ENCODE data around the gene RAET1G.
"Not testable (repeated sequence)": the region's sequence is repeated elsewhere in the genome, so short reads cannot be mapped to it uniquely, and the experiment has no call there.

The RAET1G gene

DNA sequence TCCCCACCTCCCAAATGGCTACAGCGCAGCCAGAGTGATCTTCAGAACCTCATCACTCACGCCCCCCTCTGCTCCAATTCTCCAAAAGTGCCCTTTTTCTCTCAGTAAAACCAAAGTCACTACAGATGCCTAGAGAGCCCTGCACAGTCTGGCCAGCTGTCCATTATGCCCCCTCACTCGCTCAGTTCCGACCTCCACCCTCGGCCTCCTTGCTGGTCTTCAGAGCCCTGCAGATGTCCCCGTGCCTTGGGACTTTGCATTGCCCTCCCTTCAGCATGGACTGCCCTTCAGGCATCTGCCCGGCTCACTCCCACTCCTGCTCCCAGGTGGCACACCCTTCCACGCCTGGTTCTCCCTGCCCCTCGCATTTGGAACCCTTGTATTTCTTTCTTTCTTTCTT is 24.0 kb downstream of the RAET1G start:
- no peak overlapping the region for H3K27ac ChIP-seq
- TF ChIP-seq ZFX (IDR thresholded peaks at IDR 0.05), result no peak
- TF ChIP-seq, protein P1, sequence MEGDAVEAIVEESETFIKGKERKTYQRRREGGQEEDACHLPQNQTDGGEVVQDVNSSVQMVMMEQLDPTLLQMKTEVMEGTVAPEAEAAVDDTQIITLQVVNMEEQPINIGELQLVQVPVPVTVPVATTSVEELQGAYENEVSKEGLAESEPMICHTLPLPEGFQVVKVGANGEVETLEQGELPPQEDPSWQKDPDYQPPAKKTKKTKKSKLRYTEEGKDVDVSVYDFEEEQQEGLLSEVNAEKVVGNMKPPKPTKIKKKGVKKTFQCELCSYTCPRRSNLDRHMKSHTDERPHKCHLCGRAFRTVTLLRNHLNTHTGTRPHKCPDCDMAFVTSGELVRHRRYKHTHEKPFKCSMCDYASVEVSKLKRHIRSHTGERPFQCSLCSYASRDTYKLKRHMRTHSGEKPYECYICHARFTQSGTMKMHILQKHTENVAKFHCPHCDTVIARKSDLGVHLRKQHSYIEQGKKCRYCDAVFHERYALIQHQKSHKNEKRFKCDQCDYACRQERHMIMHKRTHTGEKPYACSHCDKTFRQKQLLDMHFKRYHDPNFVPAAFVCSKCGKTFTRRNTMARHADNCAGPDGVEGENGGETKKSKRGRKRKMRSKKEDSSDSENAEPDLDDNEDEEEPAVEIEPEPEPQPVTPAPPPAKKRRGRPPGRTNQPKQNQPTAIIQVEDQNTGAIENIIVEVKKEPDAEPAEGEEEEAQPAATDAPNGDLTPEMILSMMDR (conservative IDR thresholded peaks at IDR 0.05), result no peak

DNA sequence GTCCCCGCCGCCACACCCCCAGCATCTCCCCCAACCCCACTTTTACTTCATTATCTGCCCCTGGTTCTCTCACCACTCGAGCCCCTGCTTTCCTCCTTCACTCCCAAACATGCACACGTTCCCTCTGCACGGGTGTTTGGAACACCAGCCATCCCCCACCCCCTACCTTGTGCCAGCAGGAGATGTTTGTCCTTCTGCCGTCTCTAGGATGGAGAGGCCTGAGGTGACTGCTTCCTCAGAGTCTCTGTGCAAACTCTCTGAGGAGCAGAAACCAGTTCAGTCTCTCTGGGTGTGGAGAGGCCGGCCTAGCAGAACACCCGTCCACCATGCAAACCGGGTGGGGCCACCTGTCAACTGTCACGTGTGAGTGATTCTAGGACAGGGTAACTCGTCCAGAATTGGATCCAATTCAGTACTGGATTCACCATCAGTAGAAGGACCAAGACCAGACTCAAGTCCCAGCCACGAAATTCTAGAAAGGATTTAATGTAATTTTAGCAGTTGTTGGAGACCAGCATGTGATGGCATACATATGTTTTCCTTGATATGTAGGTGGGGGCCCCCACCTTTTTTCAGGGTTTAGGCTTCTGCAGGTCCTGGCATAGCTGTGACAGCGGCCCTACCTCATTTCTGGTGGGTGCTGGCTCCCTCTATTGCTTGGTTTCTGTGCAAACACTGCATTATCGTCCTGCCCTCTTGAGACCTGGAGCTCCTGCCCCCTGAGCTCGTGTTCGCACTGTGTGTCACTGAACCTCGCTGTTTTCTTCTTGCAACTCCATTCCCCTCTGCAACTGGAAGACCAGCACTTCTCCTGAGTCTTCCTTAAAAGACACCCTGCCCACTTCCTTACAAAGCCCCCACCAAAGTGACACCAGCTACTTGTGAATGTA is 24.8 kb downstream of the RAET1G start, which contains the start of gene RAET1E:
RAET1E (minus strand) TSS at position 259 of the 890 bp plus-strand sequence. CDS start 7,212 bp downstream, outside the sequence.
- H3K27ac ChIP-seq, result peak within 1 kb of the TSS; percentile 9
- no peak for TF ChIP-seq ZFX (IDR thresholded peaks at IDR 0.05)
- TF ChIP-seq, protein P1 (conservative IDR thresholded peaks at IDR 0.05), result no peak

DNA sequence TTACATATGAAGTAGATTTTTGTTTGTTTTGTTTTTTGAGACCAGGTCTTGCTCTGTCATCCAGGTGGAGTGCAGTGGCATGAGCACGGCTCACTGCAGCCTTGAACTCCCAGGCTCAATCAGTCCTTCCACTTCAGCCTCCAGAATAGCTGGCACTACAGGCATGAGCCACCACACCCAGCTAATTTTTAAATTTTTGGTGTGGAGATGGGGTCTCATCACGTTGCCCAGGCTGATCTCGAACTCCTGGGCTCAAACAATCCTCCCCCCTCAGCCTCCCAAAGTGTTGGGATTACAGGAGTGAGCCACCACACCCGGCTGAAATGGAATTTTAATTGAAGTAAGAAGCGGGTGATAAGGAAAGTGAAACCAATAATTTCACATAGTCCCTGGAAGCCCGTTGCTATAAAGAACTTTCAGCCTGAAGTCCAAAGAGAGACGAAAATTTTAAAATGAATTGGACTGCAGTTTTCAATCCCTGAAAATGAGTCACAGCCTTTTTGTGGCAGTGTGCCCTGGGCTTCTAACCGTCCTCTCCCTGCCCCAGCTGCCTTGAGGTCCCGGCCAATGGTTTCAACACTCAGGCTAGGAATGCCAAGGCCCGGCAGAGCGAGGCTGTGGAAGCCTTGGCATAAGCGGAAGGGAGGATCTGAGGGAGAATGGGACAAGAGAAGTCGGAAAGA is 25.8 kb downstream of the RAET1G start:
- peak overlapping the region; percentile 9 for H3K27ac ChIP-seq
- TF ChIP-seq, protein P1 (conservative IDR thresholded peaks at IDR 0.05), result no peak
- TF ChIP-seq ZFX (IDR thresholded peaks at IDR 0.05), result no peak

DNA sequence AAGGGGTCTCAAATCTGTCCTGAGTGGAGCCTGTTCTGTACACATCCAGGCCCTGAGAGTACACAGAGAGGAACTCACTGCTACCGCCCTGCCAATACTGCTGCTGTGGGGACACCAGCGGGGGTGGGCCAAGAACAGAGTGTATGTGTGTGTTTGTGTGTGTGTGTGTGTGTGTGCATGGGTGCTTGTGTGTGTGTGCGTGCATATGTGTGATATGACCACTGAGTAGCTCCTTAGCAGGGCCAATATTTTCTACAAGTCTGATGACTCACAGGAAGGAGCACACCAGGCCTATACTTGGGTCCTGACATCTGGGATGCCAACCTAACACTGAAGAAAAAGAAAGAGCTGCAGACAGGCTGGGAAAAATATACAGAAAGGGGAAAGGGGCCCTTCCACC is 26.4 kb downstream of the RAET1G start:
- TF ChIP-seq, protein P1 (conservative IDR thresholded peaks at IDR 0.05), result no peak
- TF ChIP-seq ZFX (IDR thresholded peaks at IDR 0.05), result no peak
- peak overlapping the region; percentile 19; the same call in 1 of the 2 replicates for H3K27ac ChIP-seq

DNA sequence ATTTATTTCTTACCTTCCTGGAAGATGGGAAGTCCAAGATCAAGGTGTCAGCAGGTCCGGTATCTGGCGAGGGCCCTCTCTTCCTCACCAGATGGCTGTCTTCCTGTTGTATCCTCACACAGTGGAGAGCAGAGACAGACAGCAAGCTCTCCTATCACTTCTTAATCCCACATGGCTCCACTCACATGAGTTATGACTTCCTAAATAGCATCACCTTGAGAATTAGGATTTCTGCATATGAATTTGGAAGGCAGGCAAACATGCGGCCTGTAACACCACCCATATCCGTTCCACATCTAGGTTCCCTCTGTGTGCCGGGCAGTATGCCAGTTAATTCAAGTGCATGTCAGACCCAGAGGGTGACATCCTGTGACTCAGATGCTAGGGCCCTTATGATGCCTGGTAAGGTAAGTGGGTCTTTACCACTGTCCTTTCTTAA is 27.1 kb downstream of the RAET1G start:
- no peak for TF ChIP-seq ZFX (IDR thresholded peaks at IDR 0.05)
- TF ChIP-seq, protein P1 (conservative IDR thresholded peaks at IDR 0.05), result no peak
- H3K27ac ChIP-seq, result peak overlapping the region; percentile 19; the same call in 1 of the 2 replicates

DNA sequence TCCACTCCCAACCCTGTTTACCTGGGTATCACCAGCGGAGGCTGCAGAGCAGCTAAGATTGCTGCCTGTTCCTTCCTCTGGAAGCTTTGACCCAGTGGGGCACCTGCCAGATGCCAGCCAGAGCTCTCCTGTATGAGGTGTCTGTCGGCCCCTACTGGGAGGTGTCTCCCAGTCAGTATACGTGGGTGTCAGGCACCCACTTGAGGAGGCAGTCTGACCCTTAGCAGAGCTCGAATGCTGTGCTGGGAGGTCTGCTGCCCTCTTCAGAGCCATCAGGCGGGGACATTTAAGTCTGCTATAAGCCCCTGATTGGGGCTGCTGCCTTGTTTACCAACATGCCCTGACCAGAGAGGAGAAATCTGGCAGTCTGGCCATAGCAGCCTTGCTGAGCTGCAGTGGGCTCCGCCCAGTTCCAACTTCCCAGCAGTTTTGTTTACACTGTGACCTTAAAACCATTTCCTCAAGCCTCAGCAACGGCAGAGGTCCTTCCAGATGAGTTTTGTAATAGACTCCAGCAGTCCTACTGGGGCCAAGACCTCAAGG is 27.8 kb downstream of the RAET1G start:
- peak overlapping the region; percentile 19 for H3K27ac ChIP-seq
- no peak for TF ChIP-seq ZFX (IDR thresholded peaks at IDR 0.05)
- TF ChIP-seq, protein P1 (conservative IDR thresholded peaks at IDR 0.05), result 0 out of 2 replicates have a peak, but pooled peaks have one; percentile 4

DNA sequence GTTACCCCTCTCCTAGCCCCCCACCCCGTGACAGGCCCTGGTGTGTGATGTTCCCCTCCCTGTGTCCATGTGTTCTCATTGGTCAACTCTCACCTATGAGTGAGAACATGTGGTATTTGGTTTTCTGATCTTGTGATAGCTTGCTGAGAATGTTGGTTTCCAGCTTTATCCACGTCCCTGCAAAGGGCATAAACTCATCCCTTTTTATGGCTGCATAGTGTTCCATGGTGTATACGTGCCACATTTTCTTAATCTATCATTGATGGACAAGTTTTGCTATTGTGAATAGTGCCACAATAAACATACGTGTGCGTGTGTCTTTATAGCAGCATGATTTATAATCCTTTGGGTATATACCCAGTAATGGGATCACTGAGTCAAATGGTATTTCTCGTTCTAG is 31.1 kb downstream of the RAET1G start:
- not testable (repeated sequence) for H3K27ac ChIP-seq

Measured in C4-2B (cell line).